ENCODE data around the gene ASCL2. TPM values are rescaled to one million over a fixed set of nuclear protein-coding genes. Genes with fewer than 3 reads are reported as not detected.

ASCL2 gene
- total RNA-seq, 4 donors from 2014 or later, result 21.9 to 43.6 (median 29.3) TPM

DNA sequence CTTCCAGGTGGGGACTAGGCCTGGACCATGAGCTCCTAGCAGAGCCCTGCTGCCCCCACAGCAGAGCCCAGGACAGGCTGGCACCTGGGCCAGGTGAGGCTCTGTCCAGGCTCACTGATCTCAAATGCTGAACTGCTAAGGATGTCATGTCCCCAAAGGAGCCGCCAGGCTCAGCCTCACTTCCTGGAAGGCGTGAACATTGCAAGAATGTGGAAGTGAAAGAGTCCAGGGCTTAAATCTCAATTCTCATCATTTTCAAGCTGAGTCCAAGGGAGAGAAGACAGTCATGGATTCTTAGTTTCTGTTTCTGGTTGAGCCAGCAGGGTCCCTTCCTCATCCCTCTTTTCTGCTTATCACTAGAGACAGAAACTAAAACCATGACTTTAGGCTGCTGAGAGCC lies 5.0 kb downstream of the ASCL2 start:
- H3K4me3 ChIP-seq (ENCODE audit: low read depth, poor library complexity, severe bottlenecking), result no peak overlapping the region
- intact Hi-C loops (cut with DNase I; ENCODE audit: low total_unique reads), result no loop called here
- DNase-seq (ENCODE audit: low spot score in 2 of 2), result peak; percentile 14 to 77
- 15 to 43% methylated on average over 2 of the region's 2 CpGs for WGBS, 2 donors
- TF ChIP-seq, protein P1, sequence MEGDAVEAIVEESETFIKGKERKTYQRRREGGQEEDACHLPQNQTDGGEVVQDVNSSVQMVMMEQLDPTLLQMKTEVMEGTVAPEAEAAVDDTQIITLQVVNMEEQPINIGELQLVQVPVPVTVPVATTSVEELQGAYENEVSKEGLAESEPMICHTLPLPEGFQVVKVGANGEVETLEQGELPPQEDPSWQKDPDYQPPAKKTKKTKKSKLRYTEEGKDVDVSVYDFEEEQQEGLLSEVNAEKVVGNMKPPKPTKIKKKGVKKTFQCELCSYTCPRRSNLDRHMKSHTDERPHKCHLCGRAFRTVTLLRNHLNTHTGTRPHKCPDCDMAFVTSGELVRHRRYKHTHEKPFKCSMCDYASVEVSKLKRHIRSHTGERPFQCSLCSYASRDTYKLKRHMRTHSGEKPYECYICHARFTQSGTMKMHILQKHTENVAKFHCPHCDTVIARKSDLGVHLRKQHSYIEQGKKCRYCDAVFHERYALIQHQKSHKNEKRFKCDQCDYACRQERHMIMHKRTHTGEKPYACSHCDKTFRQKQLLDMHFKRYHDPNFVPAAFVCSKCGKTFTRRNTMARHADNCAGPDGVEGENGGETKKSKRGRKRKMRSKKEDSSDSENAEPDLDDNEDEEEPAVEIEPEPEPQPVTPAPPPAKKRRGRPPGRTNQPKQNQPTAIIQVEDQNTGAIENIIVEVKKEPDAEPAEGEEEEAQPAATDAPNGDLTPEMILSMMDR (IDR thresholded peaks at IDR 0.05), result no peak
- no peak for TF ChIP-seq POLR2A (IDR thresholded peaks at IDR 0.05)

DNA sequence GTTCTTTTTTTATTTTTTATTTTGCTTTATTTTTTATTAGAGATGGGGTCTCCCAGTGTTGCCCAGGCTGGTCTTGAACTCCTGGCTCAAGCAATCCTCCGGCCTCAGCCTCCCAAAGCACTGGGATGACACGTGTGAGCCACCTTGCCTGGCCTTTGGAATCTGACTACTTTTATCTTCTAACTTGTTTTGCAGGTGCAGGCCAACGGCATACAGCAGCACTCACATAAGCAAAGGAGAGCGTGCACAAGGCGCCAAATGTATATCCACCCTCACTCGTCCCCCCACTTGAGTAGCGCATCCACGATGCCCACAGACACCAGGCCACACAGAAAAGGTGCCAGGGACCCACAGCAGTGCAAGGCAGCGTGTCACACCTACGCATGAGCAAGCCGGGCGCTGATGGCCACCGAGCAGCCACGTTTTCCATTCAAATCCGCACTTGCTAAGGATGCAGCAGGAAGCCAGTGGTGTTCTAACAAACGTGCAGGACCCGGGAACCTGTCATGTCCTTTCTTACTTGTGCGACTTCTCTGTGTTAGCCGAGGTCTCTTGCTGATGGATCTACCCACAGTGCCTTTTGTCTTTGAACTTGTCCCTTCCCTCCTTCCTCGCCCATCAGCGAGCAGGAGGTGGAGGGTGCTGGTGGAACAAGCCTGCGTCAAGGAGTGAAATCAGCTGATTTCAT lies 5.9 kb downstream of the ASCL2 start:
- intact Hi-C loops (cut with DNase I; ENCODE audit: low total_unique reads), result no loop called here
- H3K4me3 ChIP-seq (ENCODE audit: low read depth, poor library complexity, severe bottlenecking), result no peak overlapping the region
- peak in 1 of 2 donors; percentile 65 for DNase-seq (ENCODE audit: low spot score in 2 of 2)
- 85 to 88% methylated on average over 22 of the region's 22 CpGs for WGBS, 2 donors
- TF ChIP-seq, protein P1 (IDR thresholded peaks at IDR 0.05), result no peak
- no peak for TF ChIP-seq POLR2A (IDR thresholded peaks at IDR 0.05)

DNA sequence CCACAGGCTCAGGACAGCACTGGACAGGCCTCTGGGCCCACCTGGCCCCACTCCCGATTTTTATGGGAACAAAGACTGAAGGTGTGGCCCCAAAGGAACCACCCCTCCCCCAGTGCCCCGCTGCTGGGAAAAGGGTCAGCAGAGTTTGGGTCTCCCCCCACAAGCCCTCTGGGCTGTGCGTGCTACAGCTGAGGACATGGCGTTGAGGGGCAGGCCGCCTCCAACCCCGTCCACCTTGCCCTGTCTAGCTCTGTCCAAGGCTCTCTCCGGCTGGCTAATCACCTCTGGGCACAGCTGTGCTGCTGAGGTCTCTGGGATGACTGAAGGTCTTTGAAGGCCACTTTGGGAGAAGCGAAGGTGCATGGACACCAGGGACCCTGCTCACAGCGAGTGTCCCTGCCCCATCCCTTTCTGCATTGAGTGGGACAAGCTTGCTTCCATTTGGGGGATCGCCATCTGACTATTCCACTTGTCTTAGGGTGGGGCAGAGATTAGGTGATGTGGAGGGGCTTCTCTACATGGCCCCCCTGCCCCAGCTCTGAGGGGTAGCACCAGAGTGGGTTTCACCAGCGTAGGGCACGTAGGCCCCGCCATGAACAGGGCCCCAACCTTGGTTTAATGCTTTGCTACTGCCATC lies 6.5 kb downstream of the ASCL2 start:
- no peak overlapping the region for H3K4me3 ChIP-seq (ENCODE audit: low read depth, poor library complexity, severe bottlenecking)
- TF ChIP-seq POLR2A (IDR thresholded peaks at IDR 0.05), result no peak
- TF ChIP-seq, protein P1 (IDR thresholded peaks at IDR 0.05), result no peak
- intact Hi-C loops (cut with DNase I; ENCODE audit: low total_unique reads), result no loop called here
- 90 to 95% methylated on average over 12 to 13 of the region's 13 CpGs for WGBS, 2 donors
- DNase-seq (ENCODE audit: low spot score in 2 of 2), result peak in 1 of 2 donors; percentile 80

DNA sequence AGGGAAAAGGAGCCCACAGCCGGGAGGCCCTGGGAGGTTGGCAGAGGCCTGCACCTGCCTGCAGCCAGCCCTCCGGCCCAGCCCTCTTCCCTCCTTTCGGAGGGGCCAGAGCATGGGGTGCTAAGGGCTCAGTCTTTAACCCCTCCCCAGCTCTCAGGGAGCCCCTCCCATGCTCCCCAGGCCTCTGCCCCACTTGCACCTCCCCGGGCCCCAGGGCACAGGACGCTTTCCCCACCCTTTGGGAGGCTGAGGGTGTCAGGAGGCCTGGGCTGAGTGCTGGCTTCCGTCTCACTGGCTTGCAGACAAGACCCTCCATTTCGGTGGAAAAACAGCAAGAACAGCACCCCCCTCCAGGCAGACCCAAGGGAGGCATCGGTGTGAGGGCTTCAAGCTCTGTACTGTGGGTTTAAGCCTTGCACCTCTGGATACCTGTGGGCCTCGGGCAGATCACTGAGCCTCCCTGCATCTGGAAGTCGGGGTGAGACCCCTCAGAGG lies 7.3 kb downstream of the ASCL2 start:
- TF ChIP-seq, protein P1 (IDR thresholded peaks at IDR 0.05), result no peak
- no peak for TF ChIP-seq POLR2A (IDR thresholded peaks at IDR 0.05)
- no peak overlapping the region for H3K4me3 ChIP-seq (ENCODE audit: low read depth, poor library complexity, severe bottlenecking)
- no peak for DNase-seq (ENCODE audit: low spot score in 2 of 2)
- WGBS, 2 donors, result 70 to 81% methylated on average over 10 of the region's 10 CpGs
- intact Hi-C loops (cut with DNase I; ENCODE audit: low total_unique reads), result no loop called here

DNA sequence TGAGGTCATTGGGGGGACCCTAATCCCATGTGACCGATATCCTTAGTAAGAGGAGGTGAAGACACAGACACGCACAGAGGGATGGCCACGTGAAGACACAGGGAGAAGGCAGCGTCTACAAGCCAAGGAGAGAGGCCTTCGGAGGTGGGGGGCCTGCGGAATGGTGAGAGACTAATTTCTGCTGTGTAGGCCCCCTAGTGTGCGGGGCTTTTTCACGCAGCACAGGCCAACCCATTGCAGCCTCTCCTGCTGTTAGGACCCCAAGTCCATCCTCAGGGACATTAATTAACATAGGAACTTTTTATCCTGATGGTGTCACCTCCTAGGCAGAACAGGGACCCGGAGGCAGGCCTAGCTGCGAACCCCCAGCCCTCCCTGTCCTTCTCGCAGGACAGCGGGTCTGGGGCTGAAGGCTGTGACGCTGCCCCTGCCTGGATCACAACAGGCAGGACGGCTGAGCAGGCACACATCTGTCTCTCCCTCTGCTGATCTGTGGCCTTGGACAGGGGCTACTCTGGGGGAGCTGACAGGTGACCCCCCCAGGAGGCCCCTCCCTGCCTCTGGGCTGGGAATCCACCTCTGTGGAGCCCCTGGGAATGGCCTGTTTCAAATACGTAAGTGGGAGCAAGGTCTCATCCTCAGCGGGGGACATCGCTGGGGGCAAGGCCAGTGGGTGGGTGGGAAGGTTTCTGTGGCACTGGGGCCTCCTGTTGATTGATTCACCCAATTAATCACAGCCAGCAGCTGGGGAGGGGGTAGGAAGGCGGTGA lies 7.9 kb downstream of the ASCL2 start:
- DNase-seq (ENCODE audit: low spot score in 2 of 2), result peak in 1 of 2 donors; percentile 81
- intact Hi-C loops (cut with DNase I; ENCODE audit: low total_unique reads), result no loop called here
- TF ChIP-seq, protein P1 (IDR thresholded peaks at IDR 0.05), result no peak
- TF ChIP-seq POLR2A (IDR thresholded peaks at IDR 0.05), result no peak
- H3K4me3 ChIP-seq (ENCODE audit: low read depth, poor library complexity, severe bottlenecking), result no peak overlapping the region
- 88 to 92% methylated on average over 18 of the region's 18 CpGs for WGBS, 2 donors
